HG02610 (cell line): Measurements from ENCODE around the gene EVA1C.
"Not testable (repeated sequence)": the region's sequence is repeated elsewhere in the genome, so short reads cannot be mapped to it uniquely, and the experiment has no call there.

Experiments used
- ATAC-seq: cut with Tn5 transposase; IDR thresholded peaks from one replicate; pipeline ENCODE4 v1.9.1; 2021; ENCODE audit warnings: mild to moderate bottlenecking, moderate library complexity; ENCODE audit not compliant: unreplicated experiment

EVA1C gene

GRCh38 chr21:32457360-32457840 is 44.9 kb downstream of the EVA1C start:
- no peak for ATAC-seq

- no peak for ATAC-seq
These were observed 45.5 kb downstream of the EVA1C start for GRCh38 chr21:32457962-32458361.

GRCh38 chr21:32459972-32460371 is 47.5 kb downstream of the EVA1C start:
- no peak for ATAC-seq

- no peak for ATAC-seq
These were observed 49.0 kb downstream of the EVA1C start for GRCh38 chr21:32461503-32461902.

- not testable (repeated sequence) for ATAC-seq
These were observed 50.1 kb downstream of the EVA1C start for GRCh38 chr21:32462564-32462963.

GRCh38 chr21:32463367-32463766 is 50.9 kb downstream of the EVA1C start:
- no peak for ATAC-seq

GRCh38 chr21:32463889-32464300 is 51.4 kb downstream of the EVA1C start:
- ATAC-seq, result no peak

- no peak for ATAC-seq
These were observed 54.8 kb downstream of the EVA1C start for GRCh38 chr21:32467291-32467690.

GRCh38 chr21:32468681-32469111 is 56.2 kb downstream of the EVA1C start:
- ATAC-seq, result no peak

GRCh38 chr21:32469628-32470027 is 57.1 kb downstream of the EVA1C start:
- ATAC-seq, result no peak

GRCh38 chr21:32470206-32470605 is 57.7 kb downstream of the EVA1C start:
- ATAC-seq, result no peak

GRCh38 chr21:32472890-32473765 is 60.6 kb downstream of the EVA1C start:
- no peak for ATAC-seq

GRCh38 chr21:32474179-32475059 is 61.9 kb downstream of the EVA1C start:
- no peak for ATAC-seq

GRCh38 chr21:32475162-32475812 is 62.8 kb downstream of the EVA1C start:
- no peak for ATAC-seq

- no peak for ATAC-seq
These were observed 64.3 kb downstream of the EVA1C start for GRCh38 chr21:32476661-32477423.

GRCh38 chr21:32477424-32477745 is 64.9 kb downstream of the EVA1C start:
- no peak for ATAC-seq

- no peak for ATAC-seq
These were observed 69.4 kb downstream of the EVA1C start for GRCh38 chr21:32481875-32482408.

GRCh38 chr21:32482565-32483292 is 70.2 kb downstream of the EVA1C start:
- ATAC-seq, result no peak

GRCh38 chr21:32483293-32483595 is 70.7 kb downstream of the EVA1C start:
- ATAC-seq, result no peak
